COLO829 (cell line): ENCODE results near the gene NVL.

Experiments used
- DNase-seq: peaks from one replicate; pipeline ENCODE4 v3.0.0; 2012; ENCODE audit warnings: low spot score

Gene NVL

GRCh38 chr1:224282140-224282539 lies 47.8 kb downstream of the NVL start:
- no peak for DNase-seq

DNA sequence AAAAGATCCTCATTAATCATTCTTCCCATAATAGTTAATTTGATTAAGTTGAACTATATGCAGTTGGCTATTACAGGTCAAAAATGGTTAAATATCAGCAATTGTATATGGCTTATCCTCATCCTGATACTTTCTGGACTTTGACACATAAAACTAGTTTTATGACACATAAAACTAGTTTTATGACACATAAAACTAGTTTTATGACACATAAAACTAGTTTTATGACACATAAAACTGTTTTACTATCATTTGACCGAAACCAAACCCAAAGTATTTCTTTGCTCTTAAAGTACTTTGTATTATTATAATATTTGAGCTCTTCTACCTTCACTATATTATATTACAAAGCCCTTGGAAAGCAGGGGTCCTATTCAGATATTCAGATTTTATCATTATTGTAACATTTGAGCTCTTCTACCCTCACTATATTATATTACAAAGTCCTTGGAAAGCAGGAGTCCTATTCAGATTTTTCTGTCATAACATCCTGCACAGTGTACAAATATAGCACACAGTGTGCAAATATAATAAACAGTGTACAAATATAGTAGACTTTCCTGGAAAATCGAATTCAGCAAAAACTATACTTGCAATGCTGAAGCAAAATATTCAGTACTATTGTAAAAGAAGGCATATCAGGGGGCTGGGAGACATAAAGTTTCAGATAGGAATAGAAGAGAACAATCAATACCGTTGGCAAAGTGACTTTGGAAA lies 53.0 kb downstream of the NVL start:
- no peak for DNase-seq

GRCh38 chr1:224274970-224275626 lies 54.9 kb downstream of the NVL start:
- DNase-seq, result no peak

DNA sequence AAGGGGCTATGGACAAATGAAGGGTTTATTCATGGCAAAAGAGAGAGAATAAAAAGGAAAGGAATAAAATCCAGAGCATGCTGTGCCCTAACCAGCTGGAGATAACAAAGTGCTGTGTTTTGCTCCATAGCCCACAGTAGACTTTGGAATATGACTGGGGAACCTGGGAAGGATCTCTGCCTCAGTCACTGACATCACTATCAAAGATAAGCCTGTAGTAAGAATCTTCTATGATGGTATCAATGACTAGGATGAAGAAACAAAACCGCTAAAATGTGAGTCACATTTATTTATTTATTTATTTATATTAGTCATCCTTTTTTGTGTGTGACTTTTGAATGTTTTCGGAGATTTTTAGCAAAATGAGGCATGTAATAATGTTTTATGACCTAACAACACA lies 56.3 kb downstream of the NVL start:
- no peak for DNase-seq

DNA sequence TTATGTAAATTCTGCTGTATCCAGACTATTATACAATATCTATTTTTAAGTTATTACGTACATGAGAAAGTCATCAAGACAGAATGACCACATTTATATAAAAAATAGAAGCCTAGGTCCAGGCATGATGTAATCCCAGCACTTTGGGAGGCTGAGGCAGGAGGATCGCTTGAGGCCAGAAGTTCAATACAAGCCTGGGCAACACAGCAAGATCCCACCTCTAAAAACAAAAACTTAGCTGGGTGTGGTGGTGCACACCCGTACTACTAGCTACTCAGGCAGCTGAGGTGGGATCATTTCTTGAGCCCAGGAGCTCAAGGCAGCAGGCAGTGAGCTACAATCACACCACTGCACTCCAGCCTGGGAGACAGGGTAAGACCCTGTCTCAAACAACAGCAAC lies 58.9 kb downstream of the NVL start:
- DNase-seq, result no peak

DNA sequence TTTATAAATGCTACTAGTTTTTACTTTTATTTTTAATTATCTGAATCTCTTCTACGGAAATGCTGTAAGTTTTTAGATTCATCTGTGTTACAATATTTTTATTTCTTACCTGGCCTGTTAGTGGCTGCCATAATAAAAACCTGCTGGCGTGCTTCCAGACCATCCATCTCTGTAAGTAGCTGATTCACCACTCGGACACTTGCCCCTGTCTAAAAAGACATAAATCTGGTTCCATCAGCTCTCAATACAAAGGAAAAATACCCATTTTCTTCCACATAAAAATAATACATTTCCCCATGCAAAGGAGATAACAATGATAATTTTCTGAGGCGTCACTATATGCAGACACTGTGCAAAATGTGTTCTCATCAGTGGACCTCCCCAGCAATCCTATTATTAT lies 62.0 kb downstream of the NVL start:
- no peak for DNase-seq

DNA sequence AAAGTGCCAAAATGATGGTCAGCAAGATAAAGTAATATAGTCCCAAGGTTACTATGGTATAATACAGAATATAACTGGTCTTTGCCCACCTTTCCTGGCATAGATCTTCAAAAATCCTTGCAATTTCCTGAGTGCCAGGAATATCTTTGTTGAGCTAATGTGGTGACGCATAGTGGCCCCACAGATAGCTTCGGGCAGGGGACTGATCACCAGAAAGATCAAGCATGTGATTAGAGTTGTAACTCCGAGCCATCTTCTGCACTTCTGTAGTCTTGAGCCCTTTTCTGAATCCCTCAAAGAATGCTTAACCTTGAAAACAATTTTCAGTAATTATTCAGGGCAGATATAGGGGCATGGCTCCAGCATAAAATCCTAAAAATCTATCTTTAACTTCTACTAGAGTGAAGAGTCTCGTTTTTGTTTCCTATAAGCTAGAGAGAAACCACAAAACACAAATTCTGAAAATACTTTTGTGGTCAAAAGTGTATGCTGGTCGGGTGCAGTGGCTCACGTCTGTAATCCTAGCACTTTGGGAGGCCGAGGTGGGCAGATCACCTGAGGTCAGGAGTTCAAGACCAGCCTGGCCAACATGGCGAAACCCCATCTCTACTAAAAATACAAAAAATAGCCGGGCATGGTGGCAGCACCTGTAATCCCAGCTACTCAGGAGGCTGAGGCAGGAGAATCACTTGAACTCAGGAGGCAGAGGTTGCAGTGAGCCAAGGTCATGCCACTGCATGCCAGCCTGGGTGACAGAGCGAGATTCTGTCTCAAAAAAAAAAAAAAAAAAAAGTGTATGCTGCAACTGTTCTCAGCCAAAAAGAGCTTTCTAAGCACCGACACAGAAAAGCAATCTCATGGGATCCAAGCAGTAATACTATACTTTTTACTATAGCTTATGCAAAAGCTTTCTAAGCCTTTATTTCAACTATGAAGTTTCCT lies 62.8 kb downstream of the NVL start:
- DNase-seq, result no peak

DNA sequence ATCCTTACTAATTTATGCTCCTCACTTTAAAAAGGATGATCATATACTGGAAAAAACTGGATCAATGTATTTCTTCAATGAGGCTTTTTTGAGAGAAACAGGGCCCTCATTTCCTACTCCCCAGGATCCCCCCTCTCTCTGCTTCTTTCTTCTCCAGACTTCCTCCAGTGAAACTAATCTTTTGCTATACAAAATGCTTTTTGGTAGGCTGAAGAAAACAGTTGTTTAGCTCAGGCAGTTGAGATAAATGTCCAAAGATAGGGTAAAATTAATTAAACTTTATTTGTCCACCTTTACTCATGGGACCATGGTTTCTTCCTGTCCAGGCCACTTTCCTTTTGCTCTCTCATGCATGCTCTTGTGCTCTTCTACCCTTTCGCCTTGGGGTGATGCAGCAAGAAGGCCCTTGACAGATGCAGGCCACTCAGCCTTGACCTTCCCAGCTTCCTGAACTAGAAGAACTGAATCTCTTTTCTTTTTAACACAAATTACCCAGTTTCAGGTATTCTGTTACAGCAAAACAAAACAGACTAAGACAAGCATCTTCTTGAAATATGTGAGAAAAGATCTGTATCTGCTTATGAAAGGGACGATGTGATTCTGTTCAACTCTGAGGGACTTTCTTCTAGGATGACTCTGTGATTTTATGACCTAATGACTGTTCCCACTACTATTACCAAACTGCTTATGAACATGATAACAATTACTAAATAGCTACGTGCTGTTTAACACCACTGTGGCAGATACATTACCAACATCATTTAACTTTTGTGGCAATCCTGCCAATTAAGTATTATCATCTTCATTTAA lies 63.7 kb downstream of the NVL start:
- DNase-seq, result no peak

GRCh38 chr1:224264321-224264720 lies 65.7 kb downstream of the NVL start:
- DNase-seq, result no peak

DNA sequence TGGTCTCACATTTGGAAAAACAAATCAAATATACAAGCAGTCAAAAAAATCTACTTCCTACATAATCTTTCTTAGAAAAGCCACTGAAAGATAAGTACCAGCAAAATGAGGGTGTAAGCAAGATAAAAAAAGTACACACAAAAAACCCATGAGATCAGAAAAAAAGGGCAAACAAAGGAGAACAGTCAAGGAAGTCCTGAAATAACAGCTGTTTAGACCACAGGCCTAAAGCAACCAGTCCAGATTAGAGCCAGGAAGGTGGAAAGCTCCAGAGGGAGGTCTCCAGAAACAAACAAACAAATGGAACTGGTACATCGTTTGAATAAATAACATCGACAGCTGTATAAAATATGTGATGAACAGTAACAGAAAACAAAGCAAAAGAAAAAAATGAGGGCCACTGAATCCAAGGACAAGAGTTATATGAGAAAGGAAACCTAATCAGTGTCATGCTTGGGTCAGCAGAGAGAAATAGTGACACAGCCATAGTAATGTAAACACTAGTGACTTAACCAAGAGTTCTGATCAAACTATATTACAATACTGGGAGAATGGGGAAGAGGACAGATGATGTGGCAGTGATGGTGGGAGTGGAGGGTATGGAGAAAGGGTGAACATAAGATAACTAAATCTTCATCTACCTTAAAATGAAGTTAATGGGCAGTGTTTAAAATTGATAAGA lies 67.5 kb downstream of the NVL start:
- no peak for DNase-seq

GRCh38 chr1:224259986-224260385 lies 70.0 kb downstream of the NVL start:
- no peak for DNase-seq

- DNase-seq, result no peak
Observed at GRCh38 chr1:224258351-224258750, 71.6 kb downstream of the NVL start.

GRCh38 chr1:224256640-224257039 lies 73.3 kb downstream of the NVL start:
- DNase-seq, result no peak

DNA sequence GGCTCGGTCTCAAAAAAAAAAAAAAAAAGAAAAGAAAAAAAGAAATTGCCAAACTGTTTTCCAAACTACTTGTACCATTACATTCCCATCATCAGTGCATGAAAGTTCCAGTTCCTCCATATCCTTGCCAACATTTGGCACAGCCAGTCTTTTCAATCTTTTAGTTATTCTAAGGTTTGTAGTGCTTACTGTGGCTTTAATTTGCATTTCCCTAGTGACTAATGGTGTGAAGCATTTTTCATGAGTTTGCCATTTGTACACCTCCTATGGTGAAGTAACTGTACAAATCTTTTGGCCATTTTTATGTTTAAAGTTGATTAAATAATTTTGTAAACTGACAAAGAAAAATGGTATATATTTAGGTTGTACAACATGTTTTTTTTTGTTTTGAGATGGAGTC lies 76.3 kb downstream of the NVL start:
- no peak for DNase-seq

- no peak for DNase-seq
Observed at GRCh38 chr1:224252479-224252878, 77.5 kb downstream of the NVL start.

GRCh38 chr1:224251741-224252146 lies 78.2 kb downstream of the NVL start:
- DNase-seq, result peak; percentile 32

- peak; percentile 42 for DNase-seq
Observed at GRCh38 chr1:224245188-224245587, 84.8 kb downstream of the NVL start.

GRCh38 chr1:224238756-224239155 lies 91.2 kb downstream of the NVL start:
- no peak for DNase-seq

DNA sequence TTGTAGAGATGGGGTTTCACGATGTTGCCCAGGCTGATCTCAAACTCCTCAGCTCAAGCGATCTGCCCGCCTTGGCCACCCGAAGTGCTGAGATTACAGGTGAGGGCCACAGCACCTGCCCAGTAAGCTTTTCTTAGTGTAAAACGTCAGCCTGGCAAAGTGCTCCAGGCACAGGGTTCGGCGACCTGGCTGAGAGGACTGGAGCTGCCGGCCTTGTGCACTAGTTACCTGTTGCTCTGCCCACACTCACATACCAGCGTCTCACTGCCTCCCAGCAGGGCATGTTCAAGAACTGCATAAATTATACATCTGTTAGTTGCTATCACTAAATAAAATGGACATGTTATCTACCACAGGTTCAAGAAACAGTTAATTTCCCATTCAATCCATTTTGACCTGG lies 91.8 kb downstream of the NVL start:
- DNase-seq, result no peak

DNA sequence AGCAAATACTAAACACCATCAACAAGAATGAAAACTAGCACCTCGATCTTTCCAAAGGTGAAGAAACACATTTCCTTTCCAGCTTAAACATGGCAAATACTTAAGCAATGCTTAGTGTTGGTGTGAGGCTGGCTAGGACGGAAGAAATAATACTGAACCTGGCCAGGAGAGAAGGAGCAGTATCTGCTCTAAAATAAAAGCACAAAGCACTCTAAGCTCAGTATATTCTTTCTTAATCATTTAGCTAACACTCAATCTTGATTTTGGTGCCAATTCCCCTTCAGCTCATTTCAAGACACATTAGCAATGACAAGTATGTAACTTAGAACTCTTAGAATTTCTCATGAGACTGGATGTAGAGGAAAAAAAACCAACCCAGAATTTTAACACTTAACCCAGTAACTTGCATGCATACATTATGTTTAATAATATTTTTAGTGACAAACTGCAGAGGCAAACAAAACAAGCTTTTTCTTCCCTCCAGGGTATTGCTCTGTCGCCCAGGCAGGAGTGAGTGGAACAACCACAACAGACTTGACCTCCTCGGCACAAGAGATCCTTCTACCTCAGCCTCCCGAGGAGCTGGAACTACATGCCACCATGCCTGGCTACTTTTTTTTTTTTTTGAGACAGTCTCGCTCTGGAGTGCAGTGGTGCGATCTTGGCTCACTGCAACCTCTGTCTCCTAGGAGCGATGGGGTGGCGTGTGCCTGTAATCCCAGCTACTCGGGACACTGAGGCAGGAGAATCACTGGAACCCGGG lies 92.7 kb downstream of the NVL start:
- DNase-seq, result no peak
